Renal cortical epithelial cell (primary cell): ENCODE results near the gene RABGGTA. TPM values are rescaled to one million over a fixed set of nuclear protein-coding genes. Genes with fewer than 3 reads are reported as not detected.

Experiments used
- DNase-seq: peaks from one replicate; pipeline ENCODE4 v3.0.0-alpha.2; 2011; ENCODE audit warnings: low read depth
- total RNA-seq: library from RNA; depleted of rRNA; stranded (reverse); fragments of >200 nt; gene quantifications from 2 replicates; pipeline ENCODE4 v1.2.3, GENCODE V29; 2014

The RABGGTA gene
- total RNA-seq, 1 donor from 2014 or later = 25.2 TPM

- peak; percentile 25 for DNase-seq
These were observed 8.1 kb upstream of the RABGGTA start for GRCh38 chr14:24279301-24280186.

DNA sequence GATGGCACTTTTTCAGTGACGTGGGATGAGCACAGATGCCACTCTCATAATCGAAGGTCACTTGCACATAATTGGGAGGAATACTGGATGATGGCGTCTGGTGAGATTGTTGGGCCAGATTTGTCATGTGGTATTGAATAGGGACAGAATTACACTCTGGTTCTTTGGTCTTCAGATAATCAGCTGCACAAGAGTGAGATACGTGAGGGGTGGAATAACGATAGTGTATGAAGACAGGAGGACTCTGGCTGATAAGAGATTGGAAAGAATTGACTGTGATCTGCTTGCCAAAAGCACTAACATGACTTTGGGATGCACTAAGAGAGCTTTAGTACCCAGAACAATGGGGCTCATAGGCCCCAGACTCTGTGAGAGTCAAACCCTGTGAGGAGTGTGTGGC is 7.0 kb upstream of the RABGGTA start:
- DNase-seq = no peak

- no peak for DNase-seq
These were observed 6.4 kb upstream of the RABGGTA start for GRCh38 chr14:24277606-24278321.

DNA sequence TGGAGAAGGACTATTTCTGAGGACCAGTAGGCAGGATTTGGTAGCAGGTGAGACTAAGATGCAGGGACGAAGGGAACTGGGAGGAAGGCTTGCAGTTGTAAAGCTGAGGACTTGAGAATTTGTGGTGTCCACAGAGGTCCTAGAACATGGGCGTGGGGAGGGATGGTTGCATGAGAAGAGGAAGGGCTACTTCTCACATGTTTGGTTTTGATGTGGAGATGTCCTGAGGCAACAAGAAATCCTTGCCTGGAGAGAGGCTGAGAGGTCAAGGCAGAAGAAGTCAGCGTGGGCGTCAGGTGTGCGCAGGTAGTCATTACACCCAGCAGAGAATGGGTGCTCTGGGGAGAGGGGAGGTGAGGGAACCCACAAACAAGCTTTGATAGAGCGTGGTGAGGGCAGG is 5.7 kb upstream of the RABGGTA start:
- no peak for DNase-seq

DNA sequence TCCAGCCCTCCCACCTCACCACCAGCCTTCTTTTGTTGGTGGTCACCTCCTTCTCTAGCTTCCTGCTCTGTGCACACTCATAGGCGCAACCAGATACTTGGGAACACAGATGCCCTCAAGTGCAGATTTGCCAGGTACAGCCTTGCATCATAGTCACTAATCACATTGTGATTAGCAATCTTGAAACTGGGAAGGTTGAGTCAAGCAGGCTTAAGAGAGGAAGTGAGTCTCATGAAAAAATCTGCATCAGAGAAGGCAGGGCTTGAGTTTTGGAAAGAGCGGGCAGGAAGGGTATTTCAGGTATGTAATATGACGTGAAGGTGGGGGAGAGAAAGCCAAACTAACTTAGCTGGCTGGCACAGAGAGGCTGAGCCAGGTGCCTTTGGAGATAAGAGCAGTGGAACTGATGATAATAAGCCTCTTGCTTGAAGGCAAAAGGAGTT is 2.7 kb upstream of the RABGGTA start:
- DNase-seq = peak; percentile 80

GRCh38 chr14:24273422-24273998 is 2.1 kb upstream of the RABGGTA start:
- DNase-seq = peak; percentile 25

- no peak for DNase-seq
These were observed 1.1 kb upstream of the RABGGTA start for GRCh38 chr14:24272467-24272866.

- no peak for DNase-seq
These were observed 452 bp upstream of the RABGGTA start for GRCh38 chr14:24271834-24272263.

- DNase-seq = no peak
These were observed 762 bp downstream of the RABGGTA start for GRCh38 chr14:24270537-24271133.

- no peak for DNase-seq
These were observed 1.4 kb downstream of the RABGGTA start for GRCh38 chr14:24269910-24270536.

DNA sequence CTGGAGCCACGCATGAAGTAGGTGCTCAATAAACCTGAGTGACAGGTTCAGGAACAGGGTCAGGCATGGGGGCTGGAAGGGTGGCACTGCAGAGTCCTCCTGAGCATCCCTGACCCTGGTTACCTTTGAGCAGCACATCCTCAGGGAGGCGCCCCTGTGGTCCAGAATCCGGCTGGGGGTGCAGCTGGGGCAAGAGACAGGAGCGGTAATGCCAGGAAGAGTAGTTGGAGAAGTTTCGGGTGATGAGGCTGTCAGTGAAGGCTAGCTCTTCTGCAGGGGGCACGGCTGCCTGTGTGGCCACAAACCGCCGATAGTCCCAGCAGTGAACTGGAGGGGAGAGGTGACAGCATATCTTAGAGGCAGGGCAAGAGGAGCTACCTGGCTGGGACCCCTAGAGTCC is 2.0 kb downstream of the RABGGTA start:
- no peak for DNase-seq

DNA sequence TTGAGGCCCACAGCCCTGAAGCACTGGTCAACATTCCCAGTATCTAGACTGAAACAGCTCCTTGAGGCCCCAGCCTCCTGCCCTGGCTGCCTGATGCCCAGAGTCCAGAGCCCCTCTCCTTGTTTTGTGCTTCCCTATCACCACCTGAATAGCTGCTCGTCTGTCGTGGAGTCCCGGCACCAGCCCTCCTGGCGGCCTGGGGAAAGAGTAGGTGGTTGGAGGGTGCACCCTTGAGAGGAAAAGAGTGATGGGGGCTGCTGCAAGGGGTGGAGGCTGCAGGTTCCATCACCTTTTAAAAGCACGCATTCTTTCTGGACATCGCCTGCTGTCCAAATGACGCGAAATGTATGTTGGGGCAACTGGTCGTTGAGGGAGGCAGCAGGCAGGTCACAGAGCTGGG is 3.2 kb downstream of the RABGGTA start:
- no peak for DNase-seq

DNA sequence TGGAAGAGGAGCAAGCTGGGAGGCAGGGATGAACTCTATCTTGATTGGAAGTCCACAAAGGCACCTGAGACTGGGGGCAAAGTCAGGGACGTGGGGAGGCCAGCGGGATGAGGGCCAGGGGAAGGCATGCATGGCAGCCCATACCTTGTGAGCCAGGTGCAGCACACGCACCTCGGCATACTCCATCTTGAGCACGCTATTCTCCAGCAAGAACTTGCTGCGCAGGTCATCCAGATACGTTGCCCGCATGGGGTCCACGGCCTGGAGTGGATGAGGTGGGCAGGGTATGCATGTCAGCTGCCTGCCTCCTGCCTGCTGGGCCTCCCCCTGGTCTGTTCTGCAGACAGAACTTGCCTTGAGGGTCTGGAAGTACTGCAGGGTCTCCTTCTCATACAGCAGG is 3.9 kb downstream of the RABGGTA start:
- no peak for DNase-seq

DNA sequence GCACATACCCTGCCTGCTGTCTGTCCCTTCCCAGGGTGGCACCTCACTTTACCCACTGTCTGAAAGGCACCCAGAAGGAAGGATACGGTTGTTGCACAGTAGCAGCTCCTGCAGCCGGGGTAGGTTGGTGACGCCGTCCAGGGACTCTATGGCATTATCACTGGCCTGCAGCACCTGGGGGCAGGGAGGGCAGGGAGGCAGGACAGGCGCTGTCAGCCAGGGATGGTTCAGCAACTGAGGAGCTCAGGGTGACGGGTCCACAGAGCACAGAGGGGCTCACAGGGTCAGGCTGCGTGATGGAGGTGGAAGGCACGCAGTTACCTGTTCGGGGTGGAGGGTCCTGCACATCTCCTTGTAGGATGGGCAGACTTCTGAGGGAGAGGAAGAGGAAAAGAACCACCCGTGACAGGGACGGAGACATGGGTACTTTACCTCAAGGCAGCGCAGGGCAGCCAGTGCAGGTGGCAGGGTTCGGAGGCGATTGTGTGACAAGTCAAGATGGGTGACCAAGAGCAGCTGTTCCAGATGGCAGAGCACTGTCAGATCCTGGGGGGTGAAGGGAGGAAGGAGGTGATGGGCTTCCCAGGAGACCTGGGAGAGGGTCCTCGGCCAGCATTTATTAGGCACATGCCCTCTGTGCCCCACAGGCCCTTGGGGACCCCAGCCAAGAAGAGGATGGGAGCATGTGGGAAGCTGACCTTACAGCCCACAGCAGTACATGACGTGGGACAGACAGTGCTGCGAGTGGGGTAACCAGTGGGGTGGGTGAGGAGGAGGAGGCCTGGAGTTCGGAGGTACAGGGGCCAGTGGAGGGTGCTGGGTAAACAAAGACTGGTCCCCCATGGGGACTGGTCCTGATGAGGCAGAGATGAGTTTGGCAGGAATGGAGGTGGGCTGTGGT is 4.8 kb downstream of the RABGGTA start:
- no peak for DNase-seq

DNA sequence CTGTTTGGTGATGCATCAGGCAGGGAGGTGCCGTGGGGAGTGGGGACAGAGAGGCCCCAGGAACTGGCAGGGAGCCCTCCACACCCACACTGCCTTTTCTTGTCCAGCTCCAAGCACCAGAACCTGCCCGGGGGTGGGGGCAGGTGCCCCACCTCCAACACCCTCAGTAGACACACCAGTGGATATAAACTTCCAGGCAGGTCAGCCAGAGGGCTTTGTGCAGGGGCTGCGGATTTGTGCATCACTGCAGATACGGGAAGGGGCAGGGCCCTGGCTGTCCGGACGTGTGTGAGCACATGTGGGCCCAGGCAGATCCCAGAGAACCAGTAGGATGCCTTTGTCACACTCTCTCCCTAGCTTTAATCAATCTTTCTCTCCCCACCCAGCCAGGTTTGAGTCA is 7.1 kb downstream of the RABGGTA start:
- no peak for DNase-seq

DNA sequence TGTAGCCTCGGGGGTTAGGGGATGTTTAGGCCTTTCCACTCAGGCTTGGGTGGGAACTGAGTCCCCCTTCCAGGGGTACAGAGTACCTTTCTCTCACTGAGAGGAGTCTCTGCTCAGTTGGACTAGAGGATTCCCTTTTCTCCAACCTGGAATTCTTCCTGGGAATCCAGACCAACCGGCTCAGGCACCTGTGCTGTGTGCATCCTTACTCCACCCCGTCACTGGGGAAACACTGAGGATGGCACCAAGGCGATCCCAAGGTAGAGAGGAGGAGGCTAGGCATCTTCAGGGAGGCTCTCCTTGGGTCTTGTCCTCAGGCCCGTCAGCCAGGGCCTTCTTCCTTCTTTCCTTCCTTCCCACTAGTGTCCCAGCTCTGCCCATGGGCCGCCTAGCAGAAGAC is 7.5 kb downstream of the RABGGTA start:
- no peak for DNase-seq

DNA sequence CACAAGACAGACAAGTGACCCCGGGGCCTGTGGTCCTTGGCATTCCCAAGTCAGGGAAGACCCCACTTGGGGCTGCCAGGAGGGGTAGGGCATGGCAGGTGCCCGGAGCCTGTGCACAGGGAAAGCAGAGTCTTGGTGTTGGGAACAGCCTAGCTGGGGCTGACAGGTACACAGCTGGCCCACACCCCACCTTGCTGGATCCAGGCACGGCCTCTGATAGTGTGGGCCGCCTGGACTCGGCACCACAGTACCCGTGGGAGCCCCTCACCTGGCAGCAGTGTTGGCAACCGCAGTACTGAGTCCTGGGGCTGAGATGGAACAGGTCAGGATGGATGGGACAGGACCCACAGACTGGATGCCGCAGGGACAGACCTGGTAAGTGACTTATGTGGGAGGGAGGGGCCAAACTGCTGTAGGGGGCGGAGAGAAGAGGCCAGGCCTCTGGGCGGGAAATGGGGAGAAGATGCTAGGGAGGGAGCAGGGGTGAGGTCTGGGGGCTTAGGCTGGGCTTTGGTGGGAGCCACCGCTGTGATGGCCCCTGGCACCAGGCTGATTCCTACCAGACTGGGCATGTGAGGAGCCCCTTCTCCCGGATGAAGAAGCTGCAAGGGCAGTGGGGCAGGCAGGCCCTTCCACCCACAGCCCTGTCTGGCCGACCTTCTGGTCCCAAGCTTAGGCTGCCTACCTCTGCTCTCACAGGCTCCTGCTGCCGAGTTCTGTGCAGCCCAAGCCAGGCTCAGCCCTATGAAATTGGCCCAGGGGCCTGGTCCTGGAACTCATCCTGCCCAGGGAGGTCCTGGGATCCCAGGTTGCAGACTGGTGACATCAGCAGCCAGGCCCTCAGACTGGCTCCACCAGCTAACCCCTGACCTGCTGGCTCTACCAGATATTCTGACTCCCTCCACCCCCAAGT is 8.3 kb downstream of the RABGGTA start, which contains the start of gene TGM1:
TGM1 (minus strand) TSS at position 357 of the 913 bp plus-strand sequence. CDS start 825 bp downstream, outside the sequence.
- DNase-seq = no peak

- DNase-seq = no peak
These were observed 9.4 kb downstream of the RABGGTA start for GRCh38 chr14:24261969-24262327.

DNA sequence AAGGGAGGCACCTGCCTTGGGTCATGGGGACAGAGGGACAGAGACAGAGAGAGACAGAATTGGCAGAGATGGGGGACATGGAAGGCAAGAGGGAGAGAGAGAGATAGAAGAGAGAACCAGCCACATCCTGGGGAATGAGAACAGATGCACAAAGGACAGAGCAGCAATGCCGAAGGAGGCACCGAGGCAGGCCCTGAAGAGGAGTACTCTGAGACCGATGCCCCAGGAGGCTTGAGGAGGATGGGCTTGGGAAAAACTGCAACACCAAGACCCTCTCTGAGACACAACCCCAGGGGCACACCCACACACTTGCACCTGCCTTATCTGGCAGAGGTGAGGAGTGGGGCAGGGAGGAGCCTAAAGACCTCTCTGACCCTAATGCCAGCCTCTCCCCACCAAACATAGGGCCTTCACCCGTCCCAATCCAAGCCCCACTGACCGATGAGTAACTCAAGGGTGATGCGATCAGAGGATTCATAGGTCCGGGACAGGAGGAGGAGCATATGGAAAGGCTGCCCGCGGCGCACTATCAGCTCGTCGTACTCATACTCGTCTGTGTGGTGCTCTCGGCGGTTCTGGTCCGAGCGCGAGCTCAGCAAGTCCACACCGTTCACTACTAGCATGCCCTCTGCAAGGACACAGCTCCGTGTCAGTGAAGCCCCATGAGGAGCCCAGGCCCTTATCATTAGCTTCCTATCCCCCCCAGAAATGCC is 10.0 kb downstream of the RABGGTA start:
- DNase-seq = no peak
